Pancreas (tissue), 10 donors: ENCODE measurements around the gene LORICRIN. TPM values are rescaled to one million over a fixed set of nuclear protein-coding genes. Genes with fewer than 3 reads are reported as not detected.

Source experiments
- ATAC-seq, 4 donors: fragments of 200-7000 bp; cut with Tn5 transposase; one replicate each; pipeline versions ENCODE4 v1.8.0 to v1.9.1; 2020; ENCODE audit warnings: mild to moderate bottlenecking in 4 of 4, moderate library complexity in 4 of 4
- DNase-seq, 6 donors: peaks; one replicate each; pipeline ENCODE4 v3.0.0-alpha.2; 2020
- FAIRE-seq: peaks from 2 replicates; lab custom pipeline; 2012; peaks lifted over from hg19 to GRCh38; lab: Jason Lieb, UNC
- H3K27ac ChIP-seq, 4 donors: fragments of 200-600 bp; sonication (generic); 1 replicate in 3 of 4; 2 replicates in 1 of 4; pipeline versions ENCODE4 v1.5.0 to v1.8.0; 2020
- H3K27me3 ChIP-seq, 4 donors: fragments of 200-600 bp; one replicate each; pipeline ENCODE4 v1.8.0; 2021
- H3K36me3 ChIP-seq, 3 donors: fragments of 200-600 bp; sonication (generic) in 1 of 3; one replicate each; pipeline versions ENCODE4 v1.5.0 to v1.8.0; 2020 to 2021
- H3K4me1 ChIP-seq, 3 donors: fragments of 200-600 bp; one replicate each; pipeline ENCODE4 v1.8.0; 2021
- H3K4me3 ChIP-seq, 4 donors: fragments of 200-600 bp; sonication (generic) in 2 of 4; one replicate each; pipeline versions ENCODE4 v1.5.0 to v1.8.0; 2020 to 2021
- H3K9me3 ChIP-seq, 4 donors: fragments of 200-600 bp; one replicate each; pipeline ENCODE4 v1.8.0; 2021
- CTCF ChIP-seq, 4 donors: fragments of 200-600 bp; sonication (generic) in 3 of 4; IDR thresholded peaks; one replicate each; pipeline versions ENCODE4 v1.5.0 to v1.8.0; 2021; ENCODE audit warnings: antibody characterized with exemption in 4 of 4
- WGBS, 2 donors: extraction: QIAGEN DNeasy Blood & Tissue Kit; methylation state at CpG; one replicate each; pipeline ENCODE4 v1.1.7; 2013; 5-methylcytosine and 5-hydroxymethylcytosine counted together
- intact Hi-C, 3 donors: fragments of 100-400 bp; cut with DNase I; formaldehyde crosslinking; loops; one replicate each; pipeline versions ENCODE4 v1.11.1 to v1.14.2; 2022
- polyA plus RNA-seq, 2 donors: library from polyadenylated mRNA; stranded (reverse); fragments of 200-250 nt; gene quantifications; one replicate each; pipeline ENCODE4 v1.2.3, GENCODE V29; 2013
- total RNA-seq, 6 donors: library from RNA; stranded (reverse); fragmentation: NEBNext Ultra II Directional in 4 of 6; extraction: Animal tissue kit (Norgen Biotek cat#: 25700) in 4 of 6; gene quantifications; one replicate each; pipeline versions ENCODE4 v1.2.1 to v1.2.4, GENCODE V29; 2021 to 2023
- donor health status: healthy with polysubstance abuse.
- donor health status: DM: no; HTN: no; CAD: no; lungs with moderate emphysema.
- donor health status: DM: no; HTN: no; CAD: no.
- donor health status: control.
- donor health status: control.
- donor health status: Bipolar disorder and iron deficiency.
- donor health status: DM: yes; HTN: yes; CAD: no.
- donor health status: DM: no; HTN: no; CAD: no.
- donor health status: DM: no; HTN: no; CAD: no.
- donor health status: DM: yes; HTN: yes; CAD: no.

LORICRIN gene
- total and polyA plus RNA-seq, 8 donors = not detected

DNA sequence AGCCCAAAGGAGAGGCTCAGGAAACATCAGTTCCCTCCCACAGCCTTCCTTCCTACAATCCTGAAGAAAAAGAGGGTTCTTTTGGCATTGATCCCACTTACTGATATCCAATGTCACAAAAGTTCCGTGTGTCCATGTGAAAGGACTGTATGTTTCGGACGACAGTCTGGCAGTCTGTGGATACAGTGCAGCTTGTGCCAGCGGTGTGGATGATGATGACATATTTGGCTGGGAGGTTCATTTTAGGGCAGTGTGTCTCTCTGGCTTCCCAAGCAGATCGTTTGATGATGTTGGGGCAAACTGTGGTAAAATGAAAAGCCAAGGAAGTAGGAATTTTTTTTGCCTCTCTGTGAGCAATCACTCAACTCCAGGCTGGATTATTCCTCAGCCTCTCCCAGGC, 42.8 kb downstream of the LORICRIN start:
- DNase-seq = no peak
- FAIRE-seq = no peak
- no peaks in the 10 kb centered on the region for H3K36me3 ChIP-seq
- peak in 1 of 4 donors; percentile 18 for ATAC-seq
- no peaks in the 10 kb centered on the region for H3K4me1 ChIP-seq
- intact Hi-C loops = no loop called here
- WGBS, 2 donors = 58 to 69% methylated on average over 5 of the region's 5 CpGs
- no peak overlapping the region for H3K27ac ChIP-seq
- no peaks in the 10 kb centered on the region for H3K9me3 ChIP-seq
- TF ChIP-seq CTCF (IDR thresholded peaks at IDR 0.05) = no peak
- H3K4me3 ChIP-seq = no peak overlapping the region
- no peaks in the 10 kb centered on the region for H3K27me3 ChIP-seq

DNA sequence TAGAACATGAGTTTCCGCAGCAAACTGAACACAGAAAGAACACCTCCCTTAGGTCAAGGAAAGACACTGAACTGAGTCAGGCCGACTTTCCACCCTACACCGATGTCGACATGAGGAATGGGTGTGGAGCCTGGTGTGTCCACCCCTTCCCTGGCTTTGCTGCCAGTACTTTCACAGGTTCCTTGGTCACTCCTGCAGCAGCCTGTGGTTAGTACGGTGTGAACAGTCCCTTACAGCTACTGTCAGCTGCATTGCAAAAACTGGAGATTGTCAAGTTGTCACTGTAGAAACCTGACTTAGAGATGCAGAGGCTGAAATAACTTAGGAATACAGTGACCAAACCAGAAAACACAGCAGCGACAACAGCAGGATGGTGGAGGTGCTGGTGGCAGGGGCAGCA, 46.2 kb downstream of the LORICRIN start:
- ATAC-seq = no peak
- FAIRE-seq = no peak
- 73 to 80% methylated on average over 6 of the region's 6 CpGs for WGBS, 2 donors

GRCh38 chr1:153306303-153307220, 47.1 kb downstream of the LORICRIN start:
- ATAC-seq = no peak
- no peaks in the 10 kb centered on the region for H3K9me3 ChIP-seq
- no peak overlapping the region for H3K4me3 ChIP-seq
- intact Hi-C loops = no loop called here
- H3K27ac ChIP-seq = no peak overlapping the region
- FAIRE-seq = no peak
- no peaks in the 10 kb centered on the region for H3K27me3 ChIP-seq
- 68 to 79% methylated on average over 22 of the region's 22 CpGs for WGBS, 2 donors
- H3K4me1 ChIP-seq = no peaks in the 10 kb centered on the region
- H3K36me3 ChIP-seq = no peaks in the 10 kb centered on the region
- TF ChIP-seq CTCF (IDR thresholded peaks at IDR 0.05) = no peak
- no peak for DNase-seq

More for the DNA sequence above, 46.2 kb downstream of the LORICRIN start:
- Histone ChIP-seq H3K9me3 (no peaks in the 10 kb centered on the region), H3K4me3 (no peak overlapping the region), H3K36me3 (no peaks in the 10 kb centered on the region), H3K27ac (no peak overlapping the region), H3K27me3 (no peaks in the 10 kb centered on the region), H3K4me1 (no peaks in the 10 kb centered on the region)
- intact Hi-C loops = no loop called here
- DNase-seq = no peak
- TF ChIP-seq CTCF (IDR thresholded peaks at IDR 0.05) = no peak

GRCh38 chr1:153307221-153307600, 47.7 kb downstream of the LORICRIN start:
- FAIRE-seq (no peak), DNase-seq (no peak), ATAC-seq (no peak)
- Histone ChIP-seq H3K4me3 (no peak overlapping the region), H3K27ac (no peak overlapping the region), H3K4me1 (no peaks in the 10 kb centered on the region), H3K27me3 (no peaks in the 10 kb centered on the region), H3K9me3 (no peaks in the 10 kb centered on the region), H3K36me3 (no peaks in the 10 kb centered on the region)
- no peak for TF ChIP-seq CTCF (IDR thresholded peaks at IDR 0.05)
- 65 to 74% methylated on average over 10 of the region's 10 CpGs for WGBS, 2 donors
- intact Hi-C loops = no loop called here

DNA sequence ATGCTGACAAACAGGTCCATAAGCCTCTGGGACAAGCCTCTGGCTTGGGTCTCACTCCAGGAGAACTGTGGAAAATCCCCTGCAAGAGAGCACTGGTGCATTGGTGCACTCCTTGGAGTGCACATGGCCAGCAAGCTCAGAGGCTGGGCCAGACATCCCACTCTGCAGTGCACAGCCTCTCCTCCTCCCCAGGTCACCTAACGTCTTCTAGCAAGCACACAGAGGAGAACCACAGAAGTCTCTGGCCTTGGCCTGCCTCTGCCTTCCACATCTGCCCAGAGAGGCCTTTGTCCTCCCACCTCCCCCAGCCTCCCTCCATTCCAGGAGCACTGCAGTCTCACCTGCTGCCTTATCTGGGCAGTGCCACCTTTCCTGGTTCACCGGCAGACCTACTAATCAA, 49.1 kb downstream of the LORICRIN start:
- FAIRE-seq = no peak
- no peak overlapping the region for H3K4me3 ChIP-seq
- ATAC-seq = no peak
- H3K36me3 ChIP-seq = no peaks in the 10 kb centered on the region
- H3K27ac ChIP-seq = no peak overlapping the region
- DNase-seq = no peak
- H3K9me3 ChIP-seq = no peaks in the 10 kb centered on the region
- H3K27me3 ChIP-seq = no peaks in the 10 kb centered on the region
- no peaks in the 10 kb centered on the region for H3K4me1 ChIP-seq
- intact Hi-C loops = no loop called here
- no peak for TF ChIP-seq CTCF (IDR thresholded peaks at IDR 0.05)
- WGBS, 2 donors = 59 to 65% methylated on average over 2 of the region's 2 CpGs
